PC-9 (cell line): Measurements from ENCODE around the gene TOP1.

Experiments
- EZH2 ChIP-seq: fragments of 200-600 bp; sonication (generic); IDR thresholded peaks from 2 replicates; pipeline ENCODE4 v1.8.0; 2017; ENCODE audit warnings: antibody characterized with exemption, low read depth
- TF ChIP-seq, protein P1 (sequence below): fragments of 200-600 bp; sonication (generic); conservative IDR thresholded peaks from 2 replicates; pipeline ENCODE4 v1.6.1; 2017; ENCODE audit warnings: mixed run types, antibody characterized with exemption, mild to moderate bottlenecking, moderate library complexity

DNA sequence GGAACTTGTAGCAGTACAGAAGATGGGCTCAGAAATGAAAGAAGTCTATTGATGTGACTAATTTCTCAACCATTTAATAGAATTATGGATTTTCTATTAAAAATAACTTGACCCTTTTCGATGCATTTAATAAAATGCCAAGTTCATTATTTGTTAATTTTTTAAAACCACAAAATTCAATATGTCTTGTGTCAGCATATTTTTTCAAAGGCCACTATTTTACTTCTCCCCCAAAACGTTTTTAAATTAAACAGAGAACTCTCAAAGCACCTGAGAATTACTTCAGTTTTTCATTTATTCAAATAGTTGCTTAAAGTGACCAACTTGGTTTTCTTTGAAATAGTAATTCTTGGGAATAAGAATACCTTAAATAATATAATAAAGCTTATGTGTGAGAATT, 8.6 kb downstream of the TOP1 start:
- TF ChIP-seq, protein P1, sequence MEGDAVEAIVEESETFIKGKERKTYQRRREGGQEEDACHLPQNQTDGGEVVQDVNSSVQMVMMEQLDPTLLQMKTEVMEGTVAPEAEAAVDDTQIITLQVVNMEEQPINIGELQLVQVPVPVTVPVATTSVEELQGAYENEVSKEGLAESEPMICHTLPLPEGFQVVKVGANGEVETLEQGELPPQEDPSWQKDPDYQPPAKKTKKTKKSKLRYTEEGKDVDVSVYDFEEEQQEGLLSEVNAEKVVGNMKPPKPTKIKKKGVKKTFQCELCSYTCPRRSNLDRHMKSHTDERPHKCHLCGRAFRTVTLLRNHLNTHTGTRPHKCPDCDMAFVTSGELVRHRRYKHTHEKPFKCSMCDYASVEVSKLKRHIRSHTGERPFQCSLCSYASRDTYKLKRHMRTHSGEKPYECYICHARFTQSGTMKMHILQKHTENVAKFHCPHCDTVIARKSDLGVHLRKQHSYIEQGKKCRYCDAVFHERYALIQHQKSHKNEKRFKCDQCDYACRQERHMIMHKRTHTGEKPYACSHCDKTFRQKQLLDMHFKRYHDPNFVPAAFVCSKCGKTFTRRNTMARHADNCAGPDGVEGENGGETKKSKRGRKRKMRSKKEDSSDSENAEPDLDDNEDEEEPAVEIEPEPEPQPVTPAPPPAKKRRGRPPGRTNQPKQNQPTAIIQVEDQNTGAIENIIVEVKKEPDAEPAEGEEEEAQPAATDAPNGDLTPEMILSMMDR: no peak
- TF ChIP-seq EZH2: no peak
